ENCODE data around the gene EVX2. TPM values are rescaled to one million over a fixed set of nuclear protein-coding genes. Genes with fewer than 3 reads are reported as not detected.

Gene EVX2
- polyA plus RNA-seq, 1 donor = not detected

GRCh38 chr2:176122052-176122682 lies 38.4 kb upstream of the EVX2 start:
- no peak for DNase-seq
- peaks cover 3% of the 10 kb centered on the region for H3K4me1 ChIP-seq (ENCODE audit: control insufficient read depth, insufficient read depth, low read length)
- peak overlapping the region; percentile 18 for H3K4me3 ChIP-seq (ENCODE audit: low read length)
- H3K36me3 ChIP-seq (ENCODE audit: control insufficient read depth, insufficient read depth, low read length) = no peaks in the 10 kb centered on the region
- no peak overlapping the region for H3K27ac ChIP-seq (ENCODE audit: low read length)
- H3K9me3 ChIP-seq (ENCODE audit: control insufficient read depth, low read depth, low read length) = peaks cover 24% of the 10 kb centered on the region
- H3K27me3 ChIP-seq (ENCODE audit: control insufficient read depth, insufficient read depth, low read length) = peaks cover 97% of the 10 kb centered on the region
- WGBS (ENCODE audit: insufficient coverage, low lambda C conversion rate) = no CpG with 5 or more reads among the region's 47 CpGs

DNA sequence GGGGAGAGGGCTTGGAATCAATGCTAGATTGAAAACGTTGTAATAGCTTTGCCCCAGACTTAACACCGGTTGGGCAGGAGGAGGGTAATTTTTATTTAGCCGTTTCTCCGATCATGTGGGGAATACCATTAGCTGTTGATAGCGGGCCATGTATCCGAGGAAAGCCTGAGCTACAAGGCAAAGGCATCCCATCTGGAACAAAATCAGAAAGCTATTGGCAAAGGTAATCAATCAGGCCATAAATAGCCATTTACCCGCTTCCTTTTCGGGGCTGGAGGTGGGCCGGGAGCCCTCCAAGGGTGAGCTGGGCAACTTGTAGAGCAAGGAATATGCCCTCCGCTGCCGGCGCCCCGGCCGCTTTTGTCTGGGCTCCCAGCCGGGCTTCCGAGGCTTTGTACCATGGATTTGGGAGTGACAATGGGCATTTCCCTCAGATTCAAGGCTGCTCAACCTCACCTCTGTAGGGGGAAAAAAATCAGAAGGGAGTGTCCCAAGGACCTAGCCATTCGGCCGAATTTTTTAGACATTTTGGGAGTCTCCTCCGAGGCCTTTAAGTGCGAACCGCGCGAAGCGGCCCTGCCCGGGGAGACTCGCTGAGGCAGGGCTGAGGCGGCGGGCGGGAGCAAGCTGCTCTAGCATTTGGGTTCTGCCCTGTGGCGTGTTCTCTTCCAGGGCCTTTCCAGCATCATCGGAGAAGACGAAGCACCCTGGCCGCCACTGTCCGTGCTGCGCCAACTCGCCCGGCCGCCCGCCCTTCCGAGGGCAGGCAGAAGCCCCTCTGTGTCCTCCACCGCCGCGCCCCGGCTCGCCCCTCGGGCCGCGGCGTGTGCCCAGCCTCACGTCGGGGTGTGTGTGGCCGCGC lies 37.7 kb upstream of the EVX2 start:
- peaks cover 98% of the 10 kb centered on the region for H3K27me3 ChIP-seq (ENCODE audit: control insufficient read depth, insufficient read depth, low read length)
- no peaks in the 10 kb centered on the region for H3K36me3 ChIP-seq (ENCODE audit: control insufficient read depth, insufficient read depth, low read length)
- peaks cover 3% of the 10 kb centered on the region for H3K4me1 ChIP-seq (ENCODE audit: control insufficient read depth, insufficient read depth, low read length)
- no peak for DNase-seq
- no peak overlapping the region for H3K27ac ChIP-seq (ENCODE audit: low read length)
- H3K9me3 ChIP-seq (ENCODE audit: control insufficient read depth, low read depth, low read length) = peaks cover 26% of the 10 kb centered on the region
- 0% methylated on average over 4 of the region's 53 CpGs for WGBS (ENCODE audit: insufficient coverage, low lambda C conversion rate)
- no peak overlapping the region for H3K4me3 ChIP-seq (ENCODE audit: low read length)

DNA sequence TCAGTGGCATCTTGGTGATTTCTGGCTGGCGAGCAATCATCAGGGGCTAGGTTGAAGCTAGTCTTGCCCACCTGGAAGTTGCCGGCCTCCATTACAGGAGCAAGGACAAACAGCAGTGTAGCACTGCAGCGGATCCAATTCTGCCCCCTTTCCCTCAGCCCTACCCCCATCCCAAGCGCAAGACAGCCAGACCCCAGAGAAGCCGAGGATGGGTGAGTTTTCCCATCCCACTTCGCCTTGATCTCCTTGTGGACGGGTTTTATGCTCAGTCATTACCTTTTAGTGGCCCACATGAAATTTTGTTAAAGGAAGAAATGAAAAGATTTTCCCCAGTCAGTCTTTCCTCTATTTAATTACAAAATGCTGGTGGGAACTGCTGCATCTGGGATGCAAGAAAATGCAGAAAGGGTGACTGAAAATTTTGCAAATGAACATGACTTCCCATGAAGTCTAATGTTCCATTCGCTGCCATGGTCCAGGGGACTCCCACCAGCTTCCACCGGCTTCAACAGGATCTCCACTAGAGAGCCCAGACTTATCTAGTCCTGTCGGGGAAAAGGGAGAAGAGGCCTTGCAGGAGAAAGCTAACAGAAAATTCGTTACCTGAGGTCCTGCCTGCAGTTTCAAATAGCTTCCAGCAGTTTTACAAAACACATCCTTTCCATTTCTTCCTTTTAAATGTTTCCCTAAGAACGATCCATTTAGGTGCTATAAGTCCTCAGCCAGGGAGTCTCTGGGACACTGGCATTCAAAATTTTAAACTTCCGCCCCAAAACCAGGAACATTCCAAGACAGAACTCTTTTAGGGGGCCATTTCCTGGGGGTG lies 36.8 kb upstream of the EVX2 start:
- Histone ChIP-seq H3K4me3 (ENCODE audit: low read length) (no peak overlapping the region), H3K9me3 (ENCODE audit: control insufficient read depth, low read depth, low read length) (peaks cover 33% of the 10 kb centered on the region), H3K27me3 (ENCODE audit: control insufficient read depth, insufficient read depth, low read length) (peaks cover 99% of the 10 kb centered on the region), H3K27ac (ENCODE audit: low read length) (no peak overlapping the region), H3K36me3 (ENCODE audit: control insufficient read depth, insufficient read depth, low read length) (no peaks in the 10 kb centered on the region), H3K4me1 (ENCODE audit: control insufficient read depth, insufficient read depth, low read length) (peaks cover 3% of the 10 kb centered on the region)
- WGBS (ENCODE audit: insufficient coverage, low lambda C conversion rate) = 0% methylated on average over 1 of the region's 13 CpGs
- DNase-seq = no peak

DNA sequence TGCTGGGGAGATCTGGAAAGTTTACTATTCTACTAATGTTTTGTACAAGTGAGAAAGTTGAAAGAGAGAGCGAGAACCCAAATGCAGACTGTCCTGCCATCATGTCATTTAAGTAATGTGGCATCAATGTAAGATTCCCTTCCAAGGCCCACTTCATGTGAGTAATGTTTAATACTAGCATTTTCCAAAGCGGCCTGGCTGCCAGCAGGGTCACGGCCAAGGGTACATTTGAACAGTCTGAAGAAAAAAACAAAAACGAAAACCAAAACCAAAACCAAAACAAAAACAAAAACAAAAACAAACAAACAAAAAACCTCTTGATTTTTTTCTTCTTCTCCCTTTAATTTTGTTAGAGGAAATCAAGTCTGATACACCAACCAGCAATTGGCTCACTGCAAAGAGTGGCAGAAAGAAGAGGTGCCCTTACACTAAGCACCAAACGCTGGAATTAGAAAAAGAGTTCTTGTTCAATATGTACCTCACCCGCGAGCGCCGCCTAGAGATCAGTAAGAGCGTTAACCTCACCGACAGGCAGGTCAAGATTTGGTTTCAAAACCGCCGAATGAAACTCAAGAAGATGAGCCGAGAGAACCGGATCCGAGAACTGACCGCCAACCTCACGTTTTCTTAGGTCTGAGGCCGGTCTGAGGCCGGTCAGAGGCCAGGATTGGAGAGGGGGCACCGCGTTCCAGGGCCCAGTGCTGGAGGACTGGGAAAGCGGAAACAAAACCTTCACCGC lies 35.0 kb upstream of the EVX2 start:
- peaks cover 99% of the 10 kb centered on the region for H3K27me3 ChIP-seq (ENCODE audit: control insufficient read depth, insufficient read depth, low read length)
- H3K27ac ChIP-seq (ENCODE audit: low read length) = no peak overlapping the region
- H3K36me3 ChIP-seq (ENCODE audit: control insufficient read depth, insufficient read depth, low read length) = no peaks in the 10 kb centered on the region
- peaks cover 32% of the 10 kb centered on the region for H3K9me3 ChIP-seq (ENCODE audit: control insufficient read depth, low read depth, low read length)
- WGBS (ENCODE audit: insufficient coverage, low lambda C conversion rate) = 20% methylated on average over 2 of the region's 24 CpGs
- H3K4me3 ChIP-seq (ENCODE audit: low read length) = no peak overlapping the region
- peaks cover 3% of the 10 kb centered on the region for H3K4me1 ChIP-seq (ENCODE audit: control insufficient read depth, insufficient read depth, low read length)
- DNase-seq = no peak

GRCh38 chr2:176117823-176118371 lies 34.1 kb upstream of the EVX2 start:
- no peak overlapping the region for H3K4me3 ChIP-seq (ENCODE audit: low read length)
- no peaks in the 10 kb centered on the region for H3K36me3 ChIP-seq (ENCODE audit: control insufficient read depth, insufficient read depth, low read length)
- H3K4me1 ChIP-seq (ENCODE audit: control insufficient read depth, insufficient read depth, low read length) = peaks cover 3% of the 10 kb centered on the region
- no peak for DNase-seq
- peaks cover 29% of the 10 kb centered on the region for H3K9me3 ChIP-seq (ENCODE audit: control insufficient read depth, low read depth, low read length)
- H3K27ac ChIP-seq (ENCODE audit: low read length) = no peak overlapping the region
- peaks cover 100% of the 10 kb centered on the region for H3K27me3 ChIP-seq (ENCODE audit: control insufficient read depth, insufficient read depth, low read length)
- no CpG with 5 or more reads among the region's 11 CpGs for WGBS (ENCODE audit: insufficient coverage, low lambda C conversion rate)

GRCh38 chr2:176117162-176117822 lies 33.5 kb upstream of the EVX2 start:
- no peak for DNase-seq
- Histone ChIP-seq H3K9me3 (ENCODE audit: control insufficient read depth, low read depth, low read length) (peaks cover 29% of the 10 kb centered on the region), H3K4me1 (ENCODE audit: control insufficient read depth, insufficient read depth, low read length) (no peaks in the 10 kb centered on the region), H3K36me3 (ENCODE audit: control insufficient read depth, insufficient read depth, low read length) (no peaks in the 10 kb centered on the region), H3K27me3 (ENCODE audit: control insufficient read depth, insufficient read depth, low read length) (peaks cover 100% of the 10 kb centered on the region), H3K27ac (ENCODE audit: low read length) (no peak overlapping the region), H3K4me3 (ENCODE audit: low read length) (no peak overlapping the region)
- WGBS (ENCODE audit: insufficient coverage, low lambda C conversion rate) = no CpG with 5 or more reads among the region's 40 CpGs

DNA sequence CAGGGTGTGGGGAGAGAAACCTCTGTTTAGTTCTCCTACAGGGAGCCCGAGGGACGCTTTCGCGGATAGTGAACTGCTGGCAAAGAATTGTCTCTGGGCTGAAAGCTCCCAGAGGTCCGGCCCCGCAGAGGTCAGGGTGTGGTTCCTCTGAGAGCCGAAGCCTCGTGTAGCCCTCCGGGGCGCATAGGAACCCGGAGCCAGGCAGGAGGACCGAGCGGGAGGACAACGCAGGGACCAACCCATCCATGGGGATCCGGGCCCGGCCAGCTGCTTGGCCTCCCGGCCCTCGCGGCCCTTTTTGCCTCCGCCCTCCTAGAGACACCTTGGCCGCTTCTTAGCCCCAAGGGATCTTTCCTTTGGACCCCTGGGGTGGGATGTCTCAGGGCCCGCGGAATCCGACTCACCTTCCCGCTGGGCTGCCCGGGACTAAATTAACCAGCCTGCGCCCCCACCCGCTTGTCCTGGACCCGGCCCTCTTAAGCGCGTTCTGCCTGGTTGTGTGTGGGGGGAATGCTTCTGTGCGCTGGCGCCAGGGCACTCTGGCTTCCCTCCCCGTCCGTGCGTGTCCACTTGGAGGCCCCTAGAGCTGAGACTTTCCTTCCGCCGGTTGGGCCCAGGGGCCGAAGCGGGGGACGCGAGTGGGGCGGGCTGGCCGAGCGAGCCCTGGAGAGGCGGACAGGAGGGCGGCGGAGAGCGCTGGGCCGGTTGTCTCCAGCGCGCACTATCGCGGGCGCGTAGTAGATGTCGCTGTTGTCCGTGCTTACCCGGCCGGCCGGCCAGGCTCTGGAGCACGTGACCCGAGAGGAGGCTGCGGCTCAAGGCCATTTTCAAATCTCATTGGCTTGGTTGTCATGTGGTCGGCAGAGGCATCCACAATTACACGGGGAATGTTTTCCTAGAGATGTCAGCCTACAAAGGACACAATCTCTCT lies 32.4 kb upstream of the EVX2 start, which contains the start of gene HOXD10:
Gene HOXD10, plus strand, starts transcription at position 896 of the 931 bp plus-strand sequence. CDS start 56 bp downstream, outside the sequence.
- Histone ChIP-seq H3K27me3 (ENCODE audit: control insufficient read depth, insufficient read depth, low read length) (peaks cover 100% of the 10 kb centered on the region), H3K4me1 (ENCODE audit: control insufficient read depth, insufficient read depth, low read length) (no peaks in the 10 kb centered on the region), H3K4me3 (ENCODE audit: low read length) (no peak within 1 kb of the TSS), H3K27ac (ENCODE audit: low read length) (no peak within 1 kb of the TSS), H3K36me3 (ENCODE audit: control insufficient read depth, insufficient read depth, low read length) (no peaks in the 10 kb centered on the region), H3K9me3 (ENCODE audit: control insufficient read depth, low read depth, low read length) (peaks cover 29% of the 10 kb centered on the region)
- no CpG with 5 or more reads among the region's 66 CpGs for WGBS (ENCODE audit: insufficient coverage, low lambda C conversion rate)
- no peak for DNase-seq

GRCh38 chr2:176114930-176115625 lies 31.3 kb upstream of the EVX2 start:
- H3K27me3 ChIP-seq (ENCODE audit: control insufficient read depth, insufficient read depth, low read length) = peaks cover 100% of the 10 kb centered on the region
- H3K4me3 ChIP-seq (ENCODE audit: low read length) = no peak overlapping the region
- 7% methylated on average over 8 of the region's 16 CpGs for WGBS (ENCODE audit: insufficient coverage, low lambda C conversion rate)
- no peak overlapping the region for H3K27ac ChIP-seq (ENCODE audit: low read length)
- peaks cover 29% of the 10 kb centered on the region for H3K9me3 ChIP-seq (ENCODE audit: control insufficient read depth, low read depth, low read length)
- H3K4me1 ChIP-seq (ENCODE audit: control insufficient read depth, insufficient read depth, low read length) = no peaks in the 10 kb centered on the region
- no peak for DNase-seq
- no peaks in the 10 kb centered on the region for H3K36me3 ChIP-seq (ENCODE audit: control insufficient read depth, insufficient read depth, low read length)
